CD4-positive, alpha-beta T cell treated with Interferon alpha-2 for 1 hour (primary cell): Measurements from ENCODE around the gene TBX18.

ENCODE experiments used
- DNase-seq, 2 donors: peaks; one replicate each; pipeline ENCODE4 v3.0.0-alpha.2; 2020 to 2022

TBX18 gene

GRCh38 chr6:84667252-84668213 lies 96.9 kb downstream of the TBX18 start:
- DNase-seq: no peak

DNA sequence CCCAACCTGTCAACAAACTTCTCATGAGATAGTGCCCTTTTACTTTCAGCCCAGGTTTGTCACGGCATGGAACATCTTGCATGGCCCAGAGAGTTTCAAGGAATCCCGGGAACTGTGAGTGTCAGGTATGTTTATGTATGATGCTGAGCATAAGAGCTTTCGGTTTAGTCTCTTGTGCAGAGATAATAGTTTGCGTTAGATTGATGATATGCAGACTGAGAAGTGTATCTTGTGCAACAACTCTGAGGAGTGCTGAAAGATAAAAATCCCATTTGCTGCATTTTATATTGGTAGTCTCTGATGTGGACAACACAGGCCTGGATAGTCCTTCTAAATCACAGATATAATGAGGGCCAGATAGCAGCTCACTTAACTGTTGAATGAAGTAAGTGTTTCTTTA lies 99.0 kb downstream of the TBX18 start:
- no peak for DNase-seq

- no peak for DNase-seq
These were observed 100.5 kb downstream of the TBX18 start for GRCh38 chr6:84663866-84664265.

- DNase-seq: no peak
These were observed 106.9 kb downstream of the TBX18 start for GRCh38 chr6:84657486-84657885.

DNA sequence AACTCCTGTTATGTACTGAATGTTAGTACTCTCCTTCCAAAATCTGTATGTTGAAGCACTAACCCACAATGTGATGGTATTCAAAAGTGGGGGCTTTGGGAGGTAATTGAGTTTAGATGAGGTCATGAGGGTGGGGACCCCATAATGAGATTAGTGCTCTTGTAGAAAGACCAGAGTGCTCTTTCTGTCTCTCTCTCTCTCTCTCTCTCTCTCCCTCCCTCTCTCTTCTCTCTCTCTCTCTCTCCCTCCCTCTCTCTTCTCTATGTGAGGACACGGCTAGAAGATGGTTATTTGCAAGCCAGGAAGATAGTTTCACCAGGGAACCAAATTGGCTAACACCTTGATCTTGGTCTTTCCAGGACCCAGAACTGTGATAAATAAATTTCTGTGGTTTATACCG lies 107.4 kb downstream of the TBX18 start:
- DNase-seq: no peak

DNA sequence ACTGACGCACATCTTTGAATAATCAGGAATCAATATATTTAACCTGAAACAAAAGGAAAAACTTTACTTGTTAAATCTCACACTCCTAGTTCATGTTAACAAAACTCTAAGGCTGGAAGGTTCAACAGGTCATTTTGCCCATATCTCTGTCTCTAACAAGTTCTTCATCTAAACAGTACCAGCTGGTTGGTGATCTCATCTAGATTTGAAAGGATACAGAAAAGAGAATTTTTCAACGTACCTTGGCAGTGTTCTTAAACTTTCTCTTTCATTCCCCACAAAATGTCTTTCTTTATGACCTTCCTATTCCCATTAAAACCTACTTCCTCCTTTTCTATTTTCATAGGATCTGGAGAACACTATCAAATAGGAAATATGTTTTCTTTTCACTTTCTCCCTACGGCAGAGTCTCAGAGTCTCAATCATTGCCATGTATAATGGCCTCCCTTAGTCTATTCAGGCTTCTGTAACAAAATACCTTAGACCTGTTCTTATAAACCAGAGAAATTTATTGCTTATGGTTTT lies 111.3 kb downstream of the TBX18 start:
- no peak for DNase-seq

- DNase-seq: no peak
These were observed 111.9 kb downstream of the TBX18 start for GRCh38 chr6:84652356-84653026.

DNA sequence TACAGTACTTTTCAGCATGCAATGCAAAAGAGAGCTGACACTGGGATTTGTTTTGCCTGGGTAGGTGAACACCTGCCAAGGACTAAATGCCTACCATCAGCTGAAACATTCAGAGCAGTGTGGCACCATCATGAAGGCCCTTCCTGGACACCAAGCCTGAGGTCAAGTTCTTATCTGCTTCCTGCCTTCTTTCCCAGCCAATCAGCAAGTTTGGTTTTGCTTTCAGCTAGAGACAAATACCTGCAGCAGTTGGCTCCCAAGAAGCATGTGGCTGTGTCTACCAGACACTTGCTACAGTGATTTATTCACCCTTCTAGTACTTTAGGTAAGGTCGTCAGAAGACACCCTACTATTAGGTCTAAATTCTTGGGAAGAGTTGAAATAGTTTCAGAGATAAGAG lies 112.8 kb downstream of the TBX18 start:
- DNase-seq: no peak

DNA sequence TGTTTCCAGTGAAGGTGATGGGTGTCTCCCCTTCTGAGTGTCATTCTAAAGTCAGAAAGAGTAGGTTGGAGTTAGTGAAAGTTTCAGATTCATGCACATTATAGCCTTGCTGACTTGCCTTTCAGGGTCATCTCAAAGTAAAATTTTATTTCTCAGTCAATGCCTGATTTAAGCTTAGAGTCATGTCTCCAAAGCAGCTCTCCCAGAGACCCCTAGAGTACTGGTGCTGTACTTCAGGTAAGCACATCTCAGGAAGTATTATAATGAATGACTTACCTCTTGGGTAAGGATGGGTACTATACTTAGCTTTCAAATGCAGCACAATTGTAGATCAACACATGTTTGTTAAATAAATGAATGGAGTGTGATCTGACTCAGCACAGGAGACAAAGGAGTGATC lies 116.0 kb downstream of the TBX18 start:
- no peak for DNase-seq

- DNase-seq: no peak
These were observed 118.7 kb downstream of the TBX18 start for GRCh38 chr6:84645563-84646266.

DNA sequence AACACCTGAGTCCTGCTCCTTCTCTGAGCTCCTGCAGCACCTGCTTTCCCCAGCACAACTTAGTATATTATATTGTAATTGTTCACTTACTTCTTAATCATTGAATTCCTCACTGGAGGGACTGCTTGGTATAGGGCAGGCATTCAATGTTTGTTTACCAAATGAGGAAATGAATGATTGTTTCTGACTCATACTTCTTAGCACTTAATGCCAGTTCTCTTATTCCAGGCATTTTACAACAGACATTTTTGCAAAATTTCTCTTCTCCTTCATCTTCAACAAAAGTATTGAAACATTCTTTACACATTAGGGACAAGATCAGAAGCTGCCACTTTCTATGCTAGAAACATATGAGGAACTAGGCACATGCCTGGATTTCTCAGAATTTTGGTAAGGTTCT lies 119.4 kb downstream of the TBX18 start:
- DNase-seq: no peak

DNA sequence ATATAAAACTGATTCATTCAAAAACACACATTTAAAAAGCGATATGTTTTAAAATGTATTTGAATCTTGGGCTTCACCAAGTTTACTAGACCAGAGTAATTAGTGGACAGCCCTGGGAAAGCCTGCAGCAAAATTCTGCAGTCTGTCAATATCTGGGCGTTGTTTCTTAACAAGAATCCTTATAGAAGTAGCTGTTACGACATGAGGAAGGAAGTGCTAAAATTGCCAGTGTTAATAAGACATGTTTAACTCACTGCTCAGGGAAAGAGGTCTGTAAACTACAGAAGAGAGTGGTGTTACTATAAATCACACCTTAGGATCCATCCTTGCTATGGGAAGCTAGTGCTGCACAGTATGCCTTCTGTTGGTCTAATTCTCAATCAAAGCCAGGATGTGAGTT lies 120.6 kb downstream of the TBX18 start:
- DNase-seq: no peak

DNA sequence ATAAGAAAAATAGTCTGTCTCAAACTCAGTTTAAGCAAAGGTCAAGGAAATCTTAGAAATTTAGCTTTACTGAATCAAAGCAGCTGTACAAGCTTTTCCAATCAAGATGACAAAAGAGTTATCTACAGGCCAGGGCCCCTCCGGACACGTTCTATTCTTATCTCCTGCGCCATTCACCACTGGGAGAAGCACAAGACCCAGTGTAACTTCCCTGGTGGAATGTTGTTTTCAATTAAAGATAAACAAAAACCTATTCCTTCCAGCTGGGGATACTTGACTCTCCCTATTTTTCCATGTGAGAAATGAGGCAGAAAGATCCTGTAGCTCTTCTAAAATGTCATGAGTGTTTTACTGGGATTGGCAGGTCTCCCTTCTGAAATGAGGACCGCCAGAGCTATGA lies 123.3 kb downstream of the TBX18 start:
- no peak for DNase-seq

GRCh38 chr6:84639396-84639795 lies 125.0 kb downstream of the TBX18 start:
- DNase-seq: no peak

GRCh38 chr6:84638286-84638685 lies 126.1 kb downstream of the TBX18 start:
- DNase-seq: no peak
